Ectodermal cell (in vitro differentiated cells): ENCODE data around the gene FOXC1.

Experiments
- H3K27ac ChIP-seq: 2 replicates; pipeline ENCODE4 v1.7.0; 2013; ENCODE audit warnings: mild to moderate bottlenecking, low read depth, low read length; ENCODE audit not compliant: insufficient read depth, poor library complexity, severe bottlenecking
- H3K27me3 ChIP-seq: 2 replicates; pipeline ENCODE4 v1.7.0; 2013; ENCODE audit warnings: mild to moderate bottlenecking, low read length; ENCODE audit not compliant: insufficient read depth, control insufficient read depth, poor library complexity, severe bottlenecking
- H3K36me3 ChIP-seq: one replicate; pipeline ENCODE4 v1.7.0; 2013; ENCODE audit warnings: low read length; ENCODE audit not compliant: control insufficient read depth, insufficient read depth
- H3K4me1 ChIP-seq: one replicate; pipeline ENCODE4 v1.7.0; 2013; ENCODE audit warnings: low read length; ENCODE audit not compliant: control insufficient read depth, insufficient read depth
- H3K4me3 ChIP-seq: 2 replicates; pipeline ENCODE4 v1.7.0; 2013; ENCODE audit warnings: low read depth, low read length, control low read depth; ENCODE audit not compliant: insufficient read depth
- H3K9me3 ChIP-seq: 2 replicates; pipeline ENCODE4 v1.7.0; 2013; ENCODE audit warnings: mild to moderate bottlenecking, low read length, moderate library complexity; ENCODE audit not compliant: control insufficient read depth
- WGBS, 2 experiments: methylation state at CpG; one replicate each; pipeline ENCODE4 v1.1.7; 2013; ENCODE audit warnings: missing lambda C conversion rate in 2 of 2; 5-methylcytosine and 5-hydroxymethylcytosine counted together

The FOXC1 gene

DNA sequence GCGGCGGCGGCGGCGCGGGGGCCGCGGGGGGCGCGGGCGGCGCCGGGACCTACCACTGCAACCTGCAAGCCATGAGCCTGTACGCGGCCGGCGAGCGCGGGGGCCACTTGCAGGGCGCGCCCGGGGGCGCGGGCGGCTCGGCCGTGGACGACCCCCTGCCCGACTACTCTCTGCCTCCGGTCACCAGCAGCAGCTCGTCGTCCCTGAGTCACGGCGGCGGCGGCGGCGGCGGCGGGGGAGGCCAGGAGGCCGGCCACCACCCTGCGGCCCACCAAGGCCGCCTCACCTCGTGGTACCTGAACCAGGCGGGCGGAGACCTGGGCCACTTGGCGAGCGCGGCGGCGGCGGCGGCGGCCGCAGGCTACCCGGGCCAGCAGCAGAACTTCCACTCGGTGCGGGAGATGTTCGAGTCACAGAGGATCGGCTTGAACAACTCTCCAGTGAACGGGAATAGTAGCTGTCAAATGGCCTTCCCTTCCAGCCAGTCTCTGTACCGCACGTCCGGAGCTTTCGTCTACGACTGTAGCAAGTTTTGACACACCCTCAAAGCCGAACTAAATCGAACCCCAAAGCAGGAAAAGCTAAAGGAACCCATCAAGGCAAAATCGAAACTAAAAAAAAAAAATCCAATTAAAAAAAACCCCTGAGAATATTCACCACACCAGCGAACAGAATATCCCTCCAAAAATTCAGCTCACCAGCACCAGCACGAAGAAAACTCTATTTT lies 2.0 kb downstream of the FOXC1 start:
- Histone ChIP-seq H3K4me3 (peak overlapping the region; percentile 5), H3K9me3 (no peaks in the 10 kb centered on the region), H3K27ac (no peak overlapping the region), H3K27me3 (peaks cover 99% of the 10 kb centered on the region), H3K36me3 (no peaks in the 10 kb centered on the region), H3K4me1 (peaks cover 17% of the 10 kb centered on the region)
- 1% methylated on average over 71 of the region's 71 CpGs for WGBS, 2 experiments

DNA sequence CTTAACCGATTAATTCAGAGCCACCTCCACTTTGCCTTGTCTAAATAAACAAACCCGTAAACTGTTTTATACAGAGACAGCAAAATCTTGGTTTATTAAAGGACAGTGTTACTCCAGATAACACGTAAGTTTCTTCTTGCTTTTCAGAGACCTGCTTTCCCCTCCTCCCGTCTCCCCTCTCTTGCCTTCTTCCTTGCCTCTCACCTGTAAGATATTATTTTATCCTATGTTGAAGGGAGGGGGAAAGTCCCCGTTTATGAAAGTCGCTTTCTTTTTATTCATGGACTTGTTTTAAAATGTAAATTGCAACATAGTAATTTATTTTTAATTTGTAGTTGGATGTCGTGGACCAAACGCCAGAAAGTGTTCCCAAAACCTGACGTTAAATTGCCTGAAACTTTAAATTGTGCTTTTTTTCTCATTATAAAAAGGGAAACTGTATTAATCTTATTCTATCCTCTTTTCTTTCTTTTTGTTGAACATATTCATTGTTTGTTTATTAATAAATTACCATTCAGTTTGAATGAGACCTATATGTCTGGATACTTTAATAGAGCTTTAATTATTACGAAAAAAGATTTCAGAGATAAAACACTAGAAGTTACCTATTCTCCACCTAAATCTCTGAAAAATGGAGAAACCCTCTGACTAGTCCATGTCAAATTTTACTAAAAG lies 2.7 kb downstream of the FOXC1 start:
- 10 to 12% methylated on average over 6 to 8 of the region's 10 CpGs for WGBS, 2 experiments
- Histone ChIP-seq H3K4me3 (no peak overlapping the region), H3K27ac (no peak overlapping the region), H3K9me3 (no peaks in the 10 kb centered on the region), H3K4me1 (peaks cover 12% of the 10 kb centered on the region), H3K27me3 (peaks cover 99% of the 10 kb centered on the region), H3K36me3 (no peaks in the 10 kb centered on the region)

DNA sequence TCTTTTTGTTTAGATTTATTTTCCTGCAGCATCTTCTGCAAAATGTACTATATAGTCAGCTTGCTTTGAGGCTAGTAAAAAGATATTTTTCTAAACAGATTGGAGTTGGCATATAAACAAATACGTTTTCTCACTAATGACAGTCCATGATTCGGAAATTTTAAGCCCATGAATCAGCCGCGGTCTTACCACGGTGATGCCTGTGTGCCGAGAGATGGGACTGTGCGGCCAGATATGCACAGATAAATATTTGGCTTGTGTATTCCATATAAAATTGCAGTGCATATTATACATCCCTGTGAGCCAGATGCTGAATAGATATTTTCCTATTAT lies 3.2 kb downstream of the FOXC1 start:
- Histone ChIP-seq H3K27ac (no peak overlapping the region), H3K4me3 (no peak overlapping the region), H3K9me3 (no peaks in the 10 kb centered on the region), H3K4me1 (peaks cover 7% of the 10 kb centered on the region), H3K36me3 (no peaks in the 10 kb centered on the region), H3K27me3 (peaks cover 99% of the 10 kb centered on the region)
- whole genome bisulfite sequencing, 2 experiments, result 16 to 18% methylated on average over 7 of the region's 7 CpGs

DNA sequence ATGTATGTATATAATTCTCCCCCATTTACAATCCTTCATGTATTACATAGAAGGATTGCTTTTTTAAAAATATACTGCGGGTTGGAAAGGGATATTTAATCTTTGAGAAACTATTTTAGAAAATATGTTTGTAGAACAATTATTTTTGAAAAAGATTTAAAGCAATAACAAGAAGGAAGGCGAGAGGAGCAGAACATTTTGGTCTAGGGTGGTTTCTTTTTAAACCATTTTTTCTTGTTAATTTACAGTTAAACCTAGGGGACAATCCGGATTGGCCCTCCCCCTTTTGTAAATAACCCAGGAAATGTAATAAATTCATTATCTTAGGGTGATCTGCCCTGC lies 3.6 kb downstream of the FOXC1 start:
- no peaks in the 10 kb centered on the region for H3K36me3 ChIP-seq
- H3K27ac ChIP-seq, result no peak overlapping the region
- no peaks in the 10 kb centered on the region for H3K9me3 ChIP-seq
- H3K4me3 ChIP-seq, result no peak overlapping the region
- H3K27me3 ChIP-seq, result peaks cover 99% of the 10 kb centered on the region
- H3K4me1 ChIP-seq, result peaks cover 4% of the 10 kb centered on the region
- WGBS, 2 experiments, result 15% methylated on average over 2 of the region's 3 CpGs; no CpG with 5 or more reads in 1 of the 2 experiments

DNA sequence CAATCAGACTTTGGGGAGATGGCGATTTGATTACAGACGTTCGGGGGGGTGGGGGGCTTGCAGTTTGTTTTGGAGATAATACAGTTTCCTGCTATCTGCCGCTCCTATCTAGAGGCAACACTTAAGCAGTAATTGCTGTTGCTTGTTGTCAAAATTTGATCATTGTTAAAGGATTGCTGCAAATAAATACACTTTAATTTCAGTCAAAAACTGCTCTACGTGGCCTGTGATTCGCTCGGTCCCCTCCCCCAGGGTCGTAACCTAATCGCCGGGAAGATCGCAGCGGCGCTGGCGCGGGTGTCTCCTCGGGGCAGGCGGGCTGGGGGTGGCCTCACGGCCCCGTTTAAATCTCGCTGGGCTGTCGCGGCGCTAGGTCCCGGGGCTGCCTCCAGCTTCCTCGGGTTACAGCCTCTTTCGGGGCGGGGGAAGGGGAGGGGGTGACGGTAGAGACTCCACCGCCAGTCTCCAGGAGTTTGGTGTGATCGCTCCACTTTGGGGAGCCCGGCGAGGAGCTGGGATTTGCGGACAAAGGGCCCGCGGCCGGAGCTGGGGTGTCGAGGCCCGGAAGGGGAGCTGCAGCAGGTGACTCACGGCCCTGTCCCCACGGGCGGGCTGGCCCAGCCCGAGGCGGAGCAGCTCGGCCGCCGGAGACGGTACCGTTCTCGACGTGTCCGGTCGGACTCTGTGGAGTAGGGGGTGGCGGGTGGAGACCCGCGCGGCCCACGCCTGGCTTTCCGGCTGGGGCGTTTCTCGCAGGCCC lies 4.2 kb downstream of the FOXC1 start:
- H3K9me3 ChIP-seq, result no peaks in the 10 kb centered on the region
- H3K4me1 ChIP-seq, result peaks cover 4% of the 10 kb centered on the region
- no peak overlapping the region for H3K27ac ChIP-seq
- H3K4me3 ChIP-seq, result peak overlapping the region; percentile 11
- no peaks in the 10 kb centered on the region for H3K36me3 ChIP-seq
- WGBS, 2 experiments, result 1% methylated on average over 60 of the region's 60 CpGs
- peaks cover 99% of the 10 kb centered on the region for H3K27me3 ChIP-seq

DNA sequence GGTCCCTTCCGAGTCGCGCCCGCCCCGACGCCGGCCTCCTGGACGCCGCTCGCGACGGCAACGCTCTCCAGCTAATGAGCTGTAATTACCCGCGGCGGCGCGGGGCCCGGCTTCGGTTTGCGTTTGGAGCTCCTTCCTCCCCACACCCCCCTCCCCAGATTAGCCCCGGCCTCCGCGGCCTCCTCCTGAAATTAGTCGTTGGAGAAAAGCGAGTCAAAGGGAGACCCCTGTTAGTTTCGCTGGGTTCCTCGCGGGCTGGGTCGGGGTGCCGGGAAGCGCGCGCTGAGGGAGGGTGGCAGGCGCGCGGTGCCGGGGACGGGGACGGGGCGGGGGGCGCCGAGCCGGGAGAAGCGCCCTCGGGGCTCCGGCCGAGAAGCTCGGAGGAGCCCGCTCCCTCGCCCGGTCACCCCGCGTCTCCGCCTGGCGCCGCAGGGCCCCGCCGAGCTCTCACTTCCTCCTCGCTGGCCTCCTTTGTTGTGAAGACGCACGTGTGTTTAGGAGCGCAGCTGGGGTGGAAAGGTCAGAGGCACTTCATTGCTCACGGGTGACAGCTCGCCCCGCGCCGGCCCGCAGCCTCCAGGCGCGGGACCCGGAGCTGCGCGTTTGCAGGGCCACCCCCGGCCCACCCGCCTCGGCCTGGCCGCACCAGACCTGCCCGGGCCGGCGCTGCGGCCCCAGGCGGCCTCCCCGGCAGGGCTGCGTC lies 4.9 kb downstream of the FOXC1 start:
- Histone ChIP-seq H3K9me3 (no peaks in the 10 kb centered on the region), H3K27me3 (peaks cover 99% of the 10 kb centered on the region), H3K4me3 (peak overlapping the region; percentile 19), H3K4me1 (no peaks in the 10 kb centered on the region), H3K36me3 (no peaks in the 10 kb centered on the region), H3K27ac (no peak overlapping the region)
- WGBS, 2 experiments, result 1% methylated on average over 85 of the region's 85 CpGs

DNA sequence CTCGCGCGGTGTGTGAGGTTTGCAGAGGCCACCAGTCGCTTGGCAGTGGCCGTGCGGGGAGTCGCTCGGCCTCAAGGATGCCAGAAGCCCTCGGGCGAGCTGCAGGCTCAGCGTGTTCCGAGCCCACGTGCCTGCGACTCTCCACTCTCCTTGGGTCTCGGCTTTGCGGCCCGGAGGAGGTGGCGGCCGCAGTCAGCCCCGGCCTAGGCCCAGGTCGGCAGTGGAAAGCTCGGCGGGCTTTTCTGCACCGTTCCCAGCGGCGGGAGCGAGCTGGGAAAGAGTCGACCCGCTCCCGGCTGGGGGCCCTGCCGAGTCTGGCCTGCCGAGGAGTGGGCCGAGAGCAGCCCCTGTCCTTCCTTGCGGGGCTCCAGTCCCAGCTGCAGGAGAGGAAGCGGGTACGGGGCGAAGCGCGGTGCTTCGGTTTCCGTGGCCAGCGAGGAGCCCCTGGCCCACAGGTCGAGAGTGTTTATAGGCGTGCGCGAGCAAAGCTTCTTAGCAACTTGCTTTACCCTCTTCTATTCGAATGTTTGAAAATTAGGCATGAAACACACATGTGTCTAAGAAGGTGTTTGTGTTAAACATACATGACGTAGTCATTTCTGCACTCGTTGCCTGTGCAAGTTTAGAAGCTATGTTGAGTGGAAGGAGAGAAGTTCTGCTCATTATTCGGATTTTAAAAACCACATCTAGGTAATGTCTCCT lies 5.6 kb downstream of the FOXC1 start:
- H3K27me3 ChIP-seq, result peaks cover 100% of the 10 kb centered on the region
- no peaks in the 10 kb centered on the region for H3K9me3 ChIP-seq
- WGBS, 2 experiments, result 1% methylated on average over 49 to 50 of the region's 50 CpGs
- H3K4me3 ChIP-seq, result peak overlapping the region; percentile 19
- H3K4me1 ChIP-seq, result no peaks in the 10 kb centered on the region
- no peaks in the 10 kb centered on the region for H3K36me3 ChIP-seq
- no peak overlapping the region for H3K27ac ChIP-seq

DNA sequence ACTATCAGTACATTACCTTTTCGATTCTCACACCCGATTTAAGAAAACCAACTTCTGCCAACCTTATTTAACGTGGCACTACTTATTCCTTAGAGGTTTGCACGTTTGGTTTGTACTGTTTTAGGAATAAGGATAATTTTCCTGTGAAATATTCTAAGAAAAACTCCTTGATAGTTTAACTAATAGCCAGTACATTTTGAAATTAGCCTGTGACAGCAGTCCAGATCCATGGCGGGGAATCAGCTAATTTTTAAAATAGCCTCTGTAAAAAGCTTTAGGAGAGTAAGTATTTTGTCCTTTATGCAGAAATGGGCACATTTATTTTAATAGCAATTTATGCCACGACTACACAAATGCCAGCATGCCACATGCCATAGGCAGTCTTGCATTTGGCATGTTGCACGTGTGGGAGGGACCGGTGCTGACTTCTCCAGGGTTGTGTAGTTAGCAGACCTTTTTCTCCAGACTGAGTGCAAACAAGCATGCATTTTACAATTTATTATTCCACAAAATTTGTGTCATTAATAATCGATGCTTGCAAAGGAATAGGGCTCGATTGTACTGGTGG lies 6.2 kb downstream of the FOXC1 start:
- WGBS, 2 experiments, result 26 to 29% methylated on average over 9 to 10 of the region's 10 CpGs
- no peaks in the 10 kb centered on the region for H3K36me3 ChIP-seq
- no peak overlapping the region for H3K27ac ChIP-seq
- H3K4me1 ChIP-seq, result no peaks in the 10 kb centered on the region
- peaks cover 100% of the 10 kb centered on the region for H3K27me3 ChIP-seq
- no peak overlapping the region for H3K4me3 ChIP-seq
- no peaks in the 10 kb centered on the region for H3K9me3 ChIP-seq

DNA sequence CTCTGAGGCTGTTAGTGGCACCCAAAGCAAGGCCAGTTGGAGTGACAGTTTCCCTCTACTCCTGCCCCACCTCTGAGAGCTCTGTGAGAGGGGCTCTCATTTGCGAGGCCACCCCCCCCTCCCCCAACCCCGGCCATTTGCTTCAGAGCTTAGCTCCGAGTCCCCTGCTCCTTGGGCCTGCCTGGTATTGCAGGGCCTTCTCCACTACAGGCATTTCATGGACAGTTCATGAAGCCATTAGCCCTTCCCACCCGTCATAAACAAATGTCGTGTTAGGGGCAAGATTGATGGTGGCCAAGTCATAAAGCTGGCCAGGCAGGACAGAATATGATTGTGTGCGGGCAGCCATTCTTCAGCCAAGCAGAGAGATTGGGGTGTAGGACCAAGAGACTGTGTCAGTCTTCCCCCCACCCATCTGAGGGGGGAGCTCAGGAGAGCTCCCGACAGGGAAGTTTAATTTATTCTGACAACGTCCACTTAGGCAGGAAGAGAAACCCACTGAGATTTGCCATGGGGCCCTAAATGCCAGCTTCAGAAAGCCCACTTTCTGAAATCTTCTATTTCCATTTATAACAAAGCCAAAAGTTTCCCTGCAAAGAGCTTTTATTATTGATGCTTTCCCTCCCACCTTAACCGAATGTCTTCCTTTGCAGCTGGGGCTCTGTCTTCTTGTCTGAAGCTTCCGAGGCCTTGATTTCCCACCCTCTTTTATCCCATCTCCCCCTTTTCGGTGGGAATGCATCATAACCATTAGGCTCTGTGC lies 7.2 kb downstream of the FOXC1 start:
- no peak overlapping the region for H3K27ac ChIP-seq
- WGBS, 2 experiments, result 16 to 23% methylated on average over 11 of the region's 11 CpGs
- H3K36me3 ChIP-seq, result no peaks in the 10 kb centered on the region
- no peak overlapping the region for H3K4me3 ChIP-seq
- H3K4me1 ChIP-seq, result no peaks in the 10 kb centered on the region
- H3K27me3 ChIP-seq, result peaks cover 100% of the 10 kb centered on the region
- H3K9me3 ChIP-seq, result no peaks in the 10 kb centered on the region
